Fibroblast of lung (primary cell): ENCODE measurements around the gene CLEC4F.

Experiments
- CTCF ChIP-seq, 2 donors: IDR thresholded peaks in 1 of 2; conservative IDR thresholded peaks in 1 of 2; 1 replicate in 1 of 2; 2 replicates in 1 of 2; pipeline ENCODE4 v1.5.1; 2011 to 2012; ENCODE audit warnings: low read length in 2 of 2, control low read depth in 1 of 2, inconsistent platforms in 1 of 2, low read depth in 1 of 2, mild to moderate bottlenecking in 1 of 2
- EZH2 ChIP-seq: IDR thresholded peaks from 2 replicates; pipeline ENCODE4 v1.5.1; 2012; ENCODE audit warnings: low read length, control low read depth, mild to moderate bottlenecking; ENCODE audit errors: missing control alignments

- TF ChIP-seq CTCF (conservative IDR thresholded peaks at IDR 0.05 in 1 of 2, IDR thresholded peaks at IDR 0.05 in 1 of 2; ENCODE audit: low read depth in 1 of 2, low read length in 2 of 2) = no peak
- no peak for TF ChIP-seq EZH2
Observed at GRCh38 chr2:70827388-70827787, 7.0 kb upstream of the CLEC4F start.
